Breast epithelium (tissue), 3 donors: Measurements from ENCODE around the gene FBXL7.

Experiments
- CTCF ChIP-seq, 3 donors: fragments of 450-650 bp; IDR thresholded peaks; one replicate each; pipeline ENCODE4 v1.5.1; 2016 to 2017; ENCODE audit warnings: antibody characterized with exemption in 3 of 3, mild to moderate bottlenecking in 3 of 3, moderate library complexity in 3 of 3
- POLR2A ChIP-seq: fragments of 450-650 bp; IDR thresholded peaks from one replicate; pipeline ENCODE4 v1.6.1; 2016; ENCODE audit warnings: antibody characterized with exemption, mild to moderate bottlenecking, moderate library complexity

- no peak for TF ChIP-seq CTCF (IDR thresholded peaks at IDR 0.05)
- TF ChIP-seq POLR2A: no peak
Measured at GRCh38 chr5:15650266-15650665, 150.3 kb downstream of the FBXL7 start.
